Activated CD4-positive, alpha-beta T cell treated with anti-CD3 and anti-CD28 coated beads for 4 hours (primary cell): ENCODE data around the gene SETD1B.
"Not testable (repeated sequence)": the region's sequence is repeated elsewhere in the genome, so short reads cannot be mapped to it uniquely, and the experiment has no call there.

Source experiments
- DNase-seq, 2 donors: peaks; one replicate each; pipeline ENCODE4 v3.0.0-alpha.2; 2020

SETD1B gene

GRCh38 chr12:121827351-121828099 is 23.7 kb downstream of the SETD1B start:
- DNase-seq: no peak

- no peak for DNase-seq
Observed at GRCh38 chr12:121828306-121828705, 24.5 kb downstream of the SETD1B start.

GRCh38 chr12:121828826-121829225 is 25.0 kb downstream of the SETD1B start:
- no peak for DNase-seq

- no peak for DNase-seq
Observed at GRCh38 chr12:121829250-121829918, 25.6 kb downstream of the SETD1B start.

GRCh38 chr12:121830134-121830533 is 26.3 kb downstream of the SETD1B start:
- DNase-seq: no peak

GRCh38 chr12:121830588-121831265 is 26.9 kb downstream of the SETD1B start:
- DNase-seq: no peak

DNA sequence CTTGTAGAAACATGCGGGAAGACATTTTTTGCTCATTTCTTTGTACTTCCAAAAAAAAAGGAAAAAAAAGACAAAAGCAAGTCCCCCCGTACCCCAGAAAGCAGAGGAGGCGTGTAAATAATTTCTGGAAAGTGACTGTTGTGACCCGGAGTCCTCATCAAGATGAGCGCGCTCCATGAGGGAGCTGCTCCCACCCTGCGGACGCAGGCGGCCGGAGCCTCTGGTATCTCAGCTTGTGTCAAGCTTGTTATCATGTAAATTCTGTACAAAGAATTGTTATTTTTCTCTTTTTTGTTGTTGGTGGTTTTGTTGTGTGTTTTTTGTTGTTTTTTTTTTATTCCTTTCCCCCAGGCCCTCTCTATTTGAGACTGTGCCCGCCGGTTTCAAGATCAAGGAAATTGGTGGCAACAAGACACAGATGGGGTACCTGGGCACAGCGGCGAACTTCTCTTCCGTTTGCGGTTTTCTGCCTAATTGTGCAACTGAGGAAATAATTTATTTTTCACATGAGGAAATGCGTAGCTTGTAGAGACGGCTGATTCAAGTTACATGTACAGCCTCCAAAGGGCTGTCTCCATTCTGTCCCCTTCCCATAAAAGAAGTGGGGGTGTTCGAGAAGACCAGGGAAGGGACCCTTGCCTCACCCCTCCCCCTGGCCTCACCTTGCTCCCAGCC is 27.9 kb downstream of the SETD1B start:
- DNase-seq: no peak

DNA sequence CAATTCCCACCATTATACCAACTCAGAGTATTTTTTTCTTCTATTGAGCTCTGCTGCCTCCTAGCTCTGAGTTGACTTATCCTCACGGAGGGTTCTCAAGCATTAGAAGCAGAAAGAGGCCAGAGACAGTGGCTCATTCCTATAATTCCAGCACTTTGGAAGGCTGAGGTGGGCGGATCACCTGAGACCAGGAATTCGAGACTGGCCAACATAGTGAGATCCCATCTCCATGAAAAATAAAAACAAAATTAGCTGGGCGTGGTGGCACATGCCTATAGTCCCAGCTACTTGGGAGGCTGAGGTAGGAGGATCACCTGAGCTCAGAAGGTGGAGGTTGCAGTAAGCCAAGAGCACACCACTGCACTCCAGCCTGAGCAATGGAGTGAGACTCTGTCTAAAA is 33.9 kb downstream of the SETD1B start:
- DNase-seq: no peak

- DNase-seq: no peak
Observed at GRCh38 chr12:121838126-121838525, 34.3 kb downstream of the SETD1B start.

- peak; percentile 100 for DNase-seq
Observed at GRCh38 chr12:121839106-121839992, 35.5 kb downstream of the SETD1B start.

DNA sequence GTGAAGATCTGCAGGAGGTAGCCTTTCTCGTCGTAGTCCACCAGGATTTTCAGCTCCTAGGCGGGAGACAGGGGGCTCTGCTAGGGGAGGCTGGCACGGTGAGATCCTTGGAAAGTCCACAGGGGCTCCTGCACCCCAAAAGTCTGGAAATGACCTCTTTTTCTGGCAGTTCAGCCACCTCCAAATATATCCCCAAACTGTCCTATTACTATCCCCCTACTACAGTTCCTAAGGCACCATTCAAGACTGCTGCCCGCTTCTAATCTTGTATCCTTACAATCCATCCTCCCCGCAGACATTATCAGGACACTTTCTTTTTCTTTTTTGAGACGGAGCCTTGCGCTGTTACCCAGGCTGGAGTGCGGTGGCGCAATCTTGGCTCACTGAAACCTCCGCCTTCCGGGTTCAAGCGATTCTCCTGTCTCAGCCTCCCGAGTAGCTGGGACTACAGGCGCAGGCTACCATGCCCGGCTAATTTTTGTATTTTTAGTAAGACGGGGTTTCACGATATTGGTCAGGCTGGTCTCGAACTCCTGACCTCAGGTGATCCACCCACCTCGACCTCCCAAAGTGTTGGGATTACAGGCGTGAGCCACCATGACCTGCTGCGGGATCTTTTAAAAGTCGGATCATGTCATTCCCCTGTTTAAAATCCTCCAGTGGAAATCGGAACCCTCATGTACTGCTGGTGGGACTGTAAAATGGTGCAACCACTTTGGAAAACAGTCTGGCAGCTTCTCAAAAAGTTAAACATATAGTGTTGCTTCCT is 36.4 kb downstream of the SETD1B start:
- no peak for DNase-seq

DNA sequence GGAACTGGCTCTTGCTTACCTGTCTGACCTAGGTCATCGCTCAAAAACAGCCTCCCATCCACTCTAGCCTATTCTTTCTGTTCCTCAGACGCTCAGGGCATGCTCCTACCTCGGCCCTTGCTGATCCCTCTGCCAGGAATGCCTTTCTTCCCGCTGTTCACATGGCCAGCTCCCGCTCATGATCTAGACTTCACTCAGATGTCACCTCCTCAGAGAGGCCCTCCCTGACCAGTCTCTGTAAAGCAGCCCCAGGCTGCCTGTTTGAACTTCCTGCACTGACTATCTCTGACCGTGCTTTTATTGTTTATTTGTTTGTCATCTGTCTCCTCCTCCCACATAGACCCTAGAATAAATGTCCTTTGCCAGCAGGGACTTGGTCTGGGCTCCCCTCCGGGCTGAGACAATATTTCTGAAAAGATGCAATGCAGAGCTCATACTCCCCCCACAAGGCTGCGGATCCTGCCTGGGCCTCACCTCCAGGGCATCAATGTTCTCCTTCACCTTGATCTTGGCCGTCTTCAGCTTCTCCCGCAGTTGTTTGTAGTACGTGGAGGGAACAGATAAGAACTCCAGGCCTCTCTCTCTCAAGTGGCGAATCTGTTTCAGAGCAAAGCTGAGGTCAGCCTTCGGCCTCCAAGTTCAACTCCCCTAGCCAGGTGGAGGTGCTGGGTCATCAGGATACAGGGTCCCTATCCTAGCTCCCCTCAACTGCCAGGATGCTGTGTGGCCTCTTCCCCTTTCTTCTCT is 39.6 kb downstream of the SETD1B start:
- no peak for DNase-seq

DNA sequence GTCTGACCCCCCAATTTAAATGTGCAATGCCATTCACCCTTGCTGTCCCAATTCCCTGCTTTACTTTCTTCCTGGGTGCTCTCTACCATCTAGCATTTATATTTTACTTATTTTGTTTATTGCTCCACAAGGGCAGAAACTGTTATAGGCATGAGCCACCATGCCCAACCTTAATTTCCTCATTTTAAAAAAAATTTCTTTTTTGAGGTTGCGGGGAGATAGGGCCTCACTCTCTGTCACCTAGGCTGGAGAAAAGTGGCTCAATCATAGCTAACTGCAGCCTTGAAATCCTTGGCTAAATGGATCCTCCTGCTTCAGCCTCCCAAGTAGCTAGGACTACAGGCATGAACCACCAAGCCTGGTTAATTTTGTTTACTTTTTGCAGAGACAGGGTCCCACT is 41.9 kb downstream of the SETD1B start:
- DNase-seq: no peak

GRCh38 chr12:121849211-121849610 is 45.4 kb downstream of the SETD1B start:
- no peak for DNase-seq

- no peak for DNase-seq
Observed at GRCh38 chr12:121849665-121850064, 45.9 kb downstream of the SETD1B start.

- not testable (repeated sequence) for DNase-seq
Observed at GRCh38 chr12:121852392-121852791, 48.6 kb downstream of the SETD1B start.

- DNase-seq: no peak
Observed at GRCh38 chr12:121857322-121858246, 53.8 kb downstream of the SETD1B start.

DNA sequence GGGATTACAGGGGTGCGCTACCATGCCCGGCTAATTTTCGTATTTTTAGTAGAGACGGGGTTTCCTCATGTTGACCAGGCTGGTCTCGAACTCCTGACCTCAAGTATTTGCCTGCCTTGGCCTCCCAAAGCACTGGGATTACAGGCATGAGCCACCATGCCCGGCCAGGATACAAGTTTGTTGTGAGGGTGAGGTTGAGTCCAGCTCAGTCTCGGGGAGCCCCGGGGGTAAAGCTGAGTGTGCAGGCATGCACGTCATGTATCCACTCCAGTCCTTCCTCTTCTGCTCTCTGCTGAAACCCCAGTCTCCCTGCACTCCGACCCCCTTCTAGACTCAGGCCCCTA is 54.5 kb downstream of the SETD1B start:
- DNase-seq: no peak

DNA sequence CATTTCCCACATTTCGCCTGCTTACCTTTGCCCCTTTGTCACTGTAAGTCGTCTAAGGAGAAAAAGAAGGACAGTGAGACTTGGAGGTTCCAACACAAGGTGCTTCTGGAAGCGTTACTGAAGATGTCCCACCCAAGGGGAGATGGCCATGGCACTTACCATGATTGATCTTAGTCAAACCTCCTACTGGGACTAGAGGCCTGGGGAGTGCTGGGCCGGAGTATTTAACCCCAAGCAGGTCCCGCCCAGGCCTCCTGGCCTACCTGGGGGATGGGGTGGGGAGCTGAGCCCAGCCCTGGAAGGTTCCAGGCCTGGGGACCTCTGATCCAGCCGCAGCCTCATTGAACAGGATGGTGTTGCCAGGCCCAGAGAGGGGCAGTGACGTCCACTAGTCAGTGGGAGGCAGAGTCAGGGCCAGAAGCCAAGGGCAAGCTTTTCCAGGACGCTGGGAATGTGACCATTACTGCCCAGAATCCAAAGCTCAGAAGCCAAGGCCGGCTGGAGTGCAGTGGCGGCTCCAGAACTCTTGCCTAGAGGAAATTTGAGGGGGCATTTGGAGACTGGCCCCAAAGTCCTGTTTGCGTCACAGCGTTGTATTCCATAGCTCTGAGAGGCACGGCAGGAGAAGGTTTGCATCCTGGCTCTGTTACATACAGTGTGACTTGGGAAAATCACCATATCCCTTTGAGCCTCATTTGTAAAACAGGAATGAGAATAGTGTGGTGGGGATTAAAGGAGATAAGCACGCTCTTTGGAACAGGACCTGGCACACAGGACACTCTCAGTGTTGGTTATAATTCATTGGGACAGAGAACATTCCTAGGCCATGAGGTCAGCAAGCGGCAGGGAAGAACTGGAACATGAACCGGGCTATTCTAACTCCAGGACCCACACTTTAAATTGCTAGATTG is 55.1 kb downstream of the SETD1B start, which contains the start of gene HPD:
Gene HPD (minus strand): TSS at position 198 of the 911 bp plus-strand sequence. CDS start 36 bp downstream, at position 162.
- no peak for DNase-seq
